Jurkat, Clone E6-1 (cell line): ENCODE measurements around the gene IGF1R.
"Not testable (repeated sequence)": the region's sequence is repeated elsewhere in the genome, so short reads cannot be mapped to it uniquely, and the experiment has no call there.

Source experiments
- DNase-seq: peaks from one replicate; pipeline ENCODE4 v3.0.0-alpha.2; 2011; ENCODE audit warnings: low read depth, low spot score
- H3K4me3 ChIP-seq: 2 replicates; pipeline ENCODE4 v1.5.1; 2011; ENCODE audit warnings: mild to moderate bottlenecking, low read length, control low read depth, moderate library complexity

IGF1R gene

DNA sequence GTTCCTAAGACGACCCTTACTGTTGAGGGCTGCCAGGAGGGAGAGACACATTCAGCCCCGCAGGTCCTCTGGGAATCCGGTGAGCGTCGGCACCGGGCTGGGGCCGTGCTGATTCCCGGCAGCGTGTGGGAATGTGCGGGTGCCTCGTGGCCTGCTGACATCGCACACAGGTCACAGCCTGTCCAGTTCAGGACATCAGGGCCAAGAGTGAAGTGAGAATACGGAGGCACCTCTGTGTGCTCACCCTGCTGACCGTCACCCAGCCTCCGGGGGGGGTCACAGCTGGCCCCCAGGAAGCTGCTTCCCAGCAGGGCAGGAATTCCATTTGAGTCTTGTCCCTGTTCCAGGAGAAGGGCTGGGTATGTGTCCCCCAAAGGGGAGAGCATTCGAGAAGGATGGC, 305.6 kb downstream of the IGF1R start:
- no peak for DNase-seq
- peak overlapping the region; percentile 57 for H3K4me3 ChIP-seq

DNA sequence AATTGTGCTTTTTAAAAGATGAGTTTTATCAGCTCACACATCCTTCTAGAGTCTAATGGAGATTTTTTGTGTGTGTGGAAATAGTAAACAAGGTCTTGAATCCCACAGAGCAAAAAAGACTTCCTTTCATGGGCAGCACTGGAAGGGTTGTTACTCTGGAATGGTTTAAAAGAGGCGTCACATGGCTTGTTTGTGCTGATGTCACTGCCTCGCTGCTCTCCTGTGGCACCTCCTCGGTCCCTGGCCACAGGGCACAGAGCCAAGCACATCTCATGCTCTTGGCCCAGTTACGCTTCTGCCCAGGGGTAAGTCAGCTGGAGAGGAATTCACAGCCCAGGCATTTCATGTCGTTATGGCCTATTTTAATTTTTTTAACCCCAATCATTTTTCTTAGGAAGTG, 306.1 kb downstream of the IGF1R start:
- peak overlapping the region; percentile 57 for H3K4me3 ChIP-seq
- DNase-seq, result peak; percentile 52

DNA sequence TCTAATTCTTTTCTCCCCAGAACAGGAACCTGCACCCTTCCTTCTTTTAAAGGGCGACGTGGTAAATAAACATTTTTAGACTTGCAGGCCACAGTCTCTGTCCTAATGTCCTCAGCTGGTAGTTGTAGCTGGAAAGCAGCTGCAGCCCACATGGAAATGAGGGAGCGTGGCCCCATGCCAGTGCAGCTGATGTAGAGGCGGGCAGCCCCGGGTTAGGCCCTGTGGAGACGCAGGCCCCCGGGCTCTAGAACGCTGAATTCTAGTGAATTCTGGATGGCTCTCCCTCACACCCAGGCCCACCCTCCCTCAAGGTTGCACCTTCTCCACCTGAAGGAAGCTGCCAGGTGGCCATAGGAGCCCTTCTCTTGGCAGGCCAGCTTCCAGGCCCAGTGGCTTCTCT, 307.0 kb downstream of the IGF1R start:
- no peak overlapping the region for H3K4me3 ChIP-seq
- DNase-seq, result no peak

DNA sequence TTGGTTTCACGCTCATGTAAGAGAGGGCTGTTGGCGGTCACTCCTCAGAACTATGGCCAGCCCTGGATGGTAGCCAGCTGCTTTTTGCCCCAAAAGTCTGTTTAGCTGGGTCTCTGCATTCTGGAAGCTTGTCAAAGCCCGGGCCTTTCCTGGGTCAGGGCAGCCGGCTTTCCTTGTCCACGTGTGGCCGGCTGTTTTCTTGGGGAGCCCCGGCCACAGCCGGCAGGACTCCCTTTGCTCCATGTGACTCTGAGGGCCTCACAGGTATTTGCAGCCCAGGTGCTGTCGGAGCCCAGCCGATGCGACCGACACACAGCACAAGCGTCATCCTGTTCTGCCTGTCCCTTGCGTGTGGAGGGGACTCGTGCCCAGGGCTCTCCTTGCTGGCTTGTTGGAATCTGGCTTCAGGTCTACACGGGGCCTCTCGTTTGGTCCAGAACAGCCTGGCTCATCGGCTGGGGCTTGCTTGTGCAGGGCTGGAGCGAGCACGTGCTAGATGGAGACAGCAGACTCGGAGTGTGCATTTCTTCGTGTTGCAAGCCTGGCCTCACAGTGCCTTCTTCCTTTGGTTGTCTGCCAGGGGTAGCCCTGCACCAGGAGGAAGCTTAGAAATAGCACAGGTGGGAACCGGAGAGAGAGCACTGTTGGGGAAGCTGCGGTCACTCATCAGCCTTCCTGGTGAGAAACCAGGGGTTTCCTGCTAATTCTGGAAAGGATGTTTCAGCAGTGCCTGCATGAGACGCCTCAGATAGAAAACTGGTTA, 307.8 kb downstream of the IGF1R start:
- DNase-seq, result peak; percentile 67
- no peak overlapping the region for H3K4me3 ChIP-seq

DNA sequence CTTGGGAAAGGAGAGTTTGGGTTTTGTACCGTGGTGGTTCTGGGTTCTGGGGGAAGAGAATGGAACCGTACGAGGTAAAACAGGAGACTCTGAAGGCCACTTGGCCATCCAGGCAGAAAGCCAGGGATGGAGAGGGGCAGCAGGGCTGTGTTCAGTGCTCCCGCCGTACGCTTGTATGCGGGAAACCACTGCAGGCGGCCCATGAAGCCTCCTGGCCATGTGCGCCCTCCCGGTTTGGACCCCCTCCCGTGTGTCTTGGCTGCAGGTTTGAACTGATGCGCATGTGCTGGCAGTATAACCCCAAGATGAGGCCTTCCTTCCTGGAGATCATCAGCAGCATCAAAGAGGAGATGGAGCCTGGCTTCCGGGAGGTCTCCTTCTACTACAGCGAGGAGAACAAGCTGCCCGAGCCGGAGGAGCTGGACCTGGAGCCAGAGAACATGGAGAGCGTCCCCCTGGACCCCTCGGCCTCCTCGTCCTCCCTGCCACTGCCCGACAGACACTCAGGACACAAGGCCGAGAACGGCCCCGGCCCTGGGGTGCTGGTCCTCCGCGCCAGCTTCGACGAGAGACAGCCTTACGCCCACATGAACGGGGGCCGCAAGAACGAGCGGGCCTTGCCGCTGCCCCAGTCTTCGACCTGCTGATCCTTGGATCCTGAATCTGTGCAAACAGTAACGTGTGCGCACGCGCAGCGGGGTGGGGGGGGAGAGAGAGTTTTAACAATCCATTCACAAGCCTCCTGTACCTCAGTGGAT, 308.6 kb downstream of the IGF1R start:
- no peak overlapping the region for H3K4me3 ChIP-seq
- DNase-seq, result no peak

DNA sequence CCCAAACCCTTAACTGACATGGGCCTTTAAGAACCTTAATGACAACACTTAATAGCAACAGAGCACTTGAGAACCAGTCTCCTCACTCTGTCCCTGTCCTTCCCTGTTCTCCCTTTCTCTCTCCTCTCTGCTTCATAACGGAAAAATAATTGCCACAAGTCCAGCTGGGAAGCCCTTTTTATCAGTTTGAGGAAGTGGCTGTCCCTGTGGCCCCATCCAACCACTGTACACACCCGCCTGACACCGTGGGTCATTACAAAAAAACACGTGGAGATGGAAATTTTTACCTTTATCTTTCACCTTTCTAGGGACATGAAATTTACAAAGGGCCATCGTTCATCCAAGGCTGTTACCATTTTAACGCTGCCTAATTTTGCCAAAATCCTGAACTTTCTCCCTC, 309.3 kb downstream of the IGF1R start:
- H3K4me3 ChIP-seq, result no peak overlapping the region
- DNase-seq, result no peak

DNA sequence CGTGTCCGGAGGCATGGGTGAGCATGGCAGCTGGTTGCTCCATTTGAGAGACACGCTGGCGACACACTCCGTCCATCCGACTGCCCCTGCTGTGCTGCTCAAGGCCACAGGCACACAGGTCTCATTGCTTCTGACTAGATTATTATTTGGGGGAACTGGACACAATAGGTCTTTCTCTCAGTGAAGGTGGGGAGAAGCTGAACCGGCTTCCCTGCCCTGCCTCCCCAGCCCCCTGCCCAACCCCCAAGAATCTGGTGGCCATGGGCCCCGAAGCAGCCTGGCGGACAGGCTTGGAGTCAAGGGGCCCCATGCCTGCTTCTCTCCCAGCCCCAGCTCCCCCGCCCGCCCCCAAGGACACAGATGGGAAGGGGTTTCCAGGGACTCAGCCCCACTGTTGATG, 309.7 kb downstream of the IGF1R start:
- no peak for DNase-seq
- H3K4me3 ChIP-seq, result no peak overlapping the region

DNA sequence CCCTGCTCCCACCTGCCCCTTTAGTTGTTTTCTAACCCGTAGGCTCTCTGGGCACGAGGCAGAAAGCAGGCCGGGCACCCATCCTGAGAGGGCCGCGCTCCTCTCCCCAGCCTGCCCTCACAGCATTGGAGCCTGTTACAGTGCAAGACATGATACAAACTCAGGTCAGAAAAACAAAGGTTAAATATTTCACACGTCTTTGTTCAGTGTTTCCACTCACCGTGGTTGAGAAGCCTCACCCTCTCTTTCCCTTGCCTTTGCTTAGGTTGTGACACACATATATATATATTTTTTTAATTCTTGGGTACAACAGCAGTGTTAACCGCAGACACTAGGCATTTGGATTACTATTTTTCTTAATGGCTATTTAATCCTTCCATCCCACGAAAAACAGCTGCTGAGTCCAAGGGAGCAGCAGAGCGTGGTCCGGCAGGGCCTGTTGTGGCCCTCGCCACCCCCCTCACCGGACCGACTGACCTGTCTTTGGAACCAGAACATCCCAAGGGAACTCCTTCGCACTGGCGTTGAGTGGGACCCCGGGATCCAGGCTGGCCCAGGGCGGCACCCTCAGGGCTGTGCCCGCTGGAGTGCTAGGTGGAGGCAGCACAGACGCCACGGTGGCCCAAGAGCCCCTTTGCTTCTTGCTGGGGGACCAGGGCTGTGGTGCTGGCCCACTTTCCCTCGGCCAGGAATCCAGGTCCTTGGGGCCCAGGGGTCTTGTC, 310.7 kb downstream of the IGF1R start:
- DNase-seq, result no peak
- H3K4me3 ChIP-seq, result no peak overlapping the region

DNA sequence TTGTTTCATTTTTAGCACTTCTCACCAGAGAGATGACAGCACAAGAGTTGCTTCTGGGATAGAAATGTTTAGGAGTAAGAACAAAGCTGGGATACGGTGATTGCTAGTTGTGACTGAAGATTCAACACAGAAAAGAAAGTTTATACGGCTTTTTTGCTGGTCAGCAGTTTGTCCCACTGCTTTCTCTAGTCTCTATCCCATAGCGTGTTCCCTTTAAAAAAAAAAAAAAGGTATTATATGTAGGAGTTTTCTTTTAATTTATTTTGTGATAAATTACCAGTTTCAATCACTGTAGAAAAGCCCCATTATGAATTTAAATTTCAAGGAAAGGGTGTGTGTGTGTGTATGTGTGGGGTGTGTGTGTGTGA, 311.3 kb downstream of the IGF1R start:
- H3K4me3 ChIP-seq, result no peak overlapping the region
- DNase-seq, result no peak

DNA sequence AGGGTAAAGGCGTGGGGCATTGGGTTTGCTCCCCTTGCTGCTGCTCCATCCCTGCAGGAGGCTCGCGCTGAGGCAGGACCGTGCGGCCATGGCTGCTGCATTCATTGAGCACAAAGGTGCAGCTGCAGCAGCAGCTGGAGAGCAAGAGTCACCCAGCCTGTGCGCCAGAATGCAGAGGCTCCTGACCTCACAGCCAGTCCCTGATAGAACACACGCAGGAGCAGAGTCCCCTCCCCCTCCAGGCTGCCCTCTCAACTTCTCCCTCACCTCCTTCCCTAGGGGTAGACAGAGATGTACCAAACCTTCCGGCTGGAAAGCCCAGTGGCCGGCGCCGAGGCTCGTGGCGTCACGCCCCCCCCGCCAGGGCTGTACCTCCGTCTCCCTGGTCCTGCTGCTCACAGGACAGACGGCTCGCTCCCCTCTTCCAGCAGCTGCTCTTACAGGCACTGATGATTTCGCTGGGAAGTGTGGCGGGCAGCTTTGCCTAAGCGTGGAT, 312.3 kb downstream of the IGF1R start:
- H3K4me3 ChIP-seq, result no peak overlapping the region
- DNase-seq, result no peak

DNA sequence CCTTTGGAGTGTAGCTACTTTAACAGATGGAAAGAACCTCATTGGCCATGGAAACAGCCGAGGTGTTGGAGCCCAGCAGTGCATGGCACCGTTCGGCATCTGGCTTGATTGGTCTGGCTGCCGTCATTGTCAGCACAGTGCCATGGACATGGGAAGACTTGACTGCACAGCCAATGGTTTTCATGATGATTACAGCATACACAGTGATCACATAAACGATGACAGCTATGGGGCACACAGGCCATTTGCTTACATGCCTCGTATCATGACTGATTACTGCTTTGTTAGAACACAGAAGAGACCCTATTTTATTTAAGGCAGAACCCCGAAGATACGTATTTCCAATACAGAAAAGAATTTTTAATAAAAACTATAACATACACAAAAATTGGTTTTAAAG, 315.1 kb downstream of the IGF1R start:
- no peak overlapping the region for H3K4me3 ChIP-seq
- no peak for DNase-seq

DNA sequence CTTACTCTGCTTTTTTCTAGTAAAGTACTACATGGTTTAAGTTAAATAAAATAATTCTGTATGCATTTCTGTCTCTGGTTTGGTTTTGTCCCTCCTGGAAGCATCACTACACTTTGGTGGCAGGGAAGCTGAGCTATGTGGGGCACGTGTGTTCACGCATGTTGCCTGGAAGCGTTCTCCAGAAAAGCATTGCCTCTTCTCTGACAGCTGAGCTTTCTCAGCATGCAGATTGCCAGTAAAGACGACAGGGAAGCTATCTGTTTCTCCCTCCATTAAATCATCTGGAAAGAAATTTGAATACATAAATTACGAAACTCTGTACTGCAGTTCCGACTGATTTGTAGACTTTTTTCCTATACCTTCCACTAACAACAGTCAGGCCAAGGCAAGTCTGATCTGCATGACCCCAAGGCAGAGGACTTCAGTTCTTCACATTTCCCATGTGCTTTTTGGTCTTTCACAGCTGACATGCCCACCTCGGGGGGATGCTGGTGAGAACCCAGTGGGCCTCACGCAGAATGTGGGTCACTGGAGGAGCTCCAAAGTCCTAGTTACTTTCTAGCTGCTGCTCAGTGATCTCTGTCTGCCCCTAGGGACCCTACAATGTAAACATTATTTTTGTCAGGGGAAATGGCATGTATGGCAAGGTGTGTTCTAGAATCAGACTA, 316.3 kb downstream of the IGF1R start:
- no peak overlapping the region for H3K4me3 ChIP-seq

DNA sequence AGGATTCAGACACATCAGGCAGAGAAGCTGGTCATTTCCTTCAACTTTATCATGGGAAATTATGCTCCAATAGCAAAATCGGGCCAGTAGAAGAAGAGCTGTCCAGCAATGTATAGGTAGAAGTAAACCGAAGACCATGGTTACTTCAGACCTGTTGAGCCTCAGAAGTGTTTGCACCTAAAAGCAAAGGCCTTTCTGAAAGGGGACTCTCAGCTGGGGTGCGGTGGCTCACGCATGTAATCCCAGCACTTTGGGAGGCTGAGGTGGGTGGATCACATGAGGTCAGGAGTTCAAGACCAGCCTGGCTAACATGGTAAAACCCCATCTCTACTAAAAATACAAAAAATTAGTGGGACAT, 316.8 kb downstream of the IGF1R start:
- not testable (repeated sequence) for DNase-seq, H3K4me3 ChIP-seq

More for the DNA sequence above, 316.3 kb downstream of the IGF1R start:
- no peak for DNase-seq

DNA sequence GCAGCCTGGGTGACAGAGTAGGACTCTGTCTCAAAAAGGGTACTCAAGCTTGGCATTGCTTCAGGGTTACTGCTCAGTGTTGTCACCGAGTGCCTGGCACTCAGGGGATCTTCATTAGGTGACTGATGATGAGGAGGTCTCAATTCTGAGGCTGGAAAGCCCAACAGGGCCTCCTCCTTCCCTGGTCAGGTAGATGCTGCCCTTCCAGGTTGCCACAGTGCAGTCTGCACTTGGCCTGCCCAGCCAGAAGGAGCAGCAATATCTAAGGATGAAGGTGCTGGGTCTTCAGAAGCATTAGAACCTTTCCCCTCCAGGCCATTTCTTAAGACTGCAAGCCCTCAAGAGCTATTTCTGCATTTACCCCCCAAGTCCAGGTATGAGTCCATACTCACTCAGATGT, 317.3 kb downstream of the IGF1R start:
- DNase-seq, result no peak

DNA sequence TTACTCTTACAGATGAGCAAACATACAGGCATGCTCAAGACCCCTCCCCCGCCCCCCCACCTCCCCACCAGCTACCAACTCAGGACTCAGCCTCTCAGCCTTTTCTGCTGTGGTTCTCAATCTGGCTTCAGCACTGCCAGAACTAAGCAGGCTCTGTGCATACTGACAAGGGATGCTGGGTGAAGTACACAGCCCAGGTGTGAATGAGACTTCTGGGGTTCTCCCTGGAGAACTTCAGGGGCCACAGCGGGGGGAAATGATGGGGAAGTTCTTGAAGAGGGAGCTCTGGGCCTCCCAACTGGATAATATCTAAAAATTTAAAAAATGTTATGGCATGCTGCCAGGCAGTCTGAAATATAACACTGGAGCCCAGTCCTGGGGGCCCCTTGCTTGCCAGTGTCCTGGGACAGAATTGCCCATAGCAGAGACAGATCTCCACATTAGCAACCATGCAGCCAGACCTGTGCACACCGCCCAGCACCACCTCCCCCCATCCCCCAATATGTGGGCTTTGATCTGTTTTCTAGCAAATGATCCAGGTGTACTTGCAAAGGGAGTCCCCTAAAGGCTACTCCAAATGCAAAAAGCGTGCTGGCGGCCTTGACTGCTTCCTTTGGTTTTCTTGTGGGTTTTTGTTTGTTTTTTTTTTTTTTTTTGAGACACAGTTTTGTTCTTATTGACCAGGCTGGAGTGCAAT, 317.9 kb downstream of the IGF1R start:
- no peak for DNase-seq
- H3K4me3 ChIP-seq, result no peak overlapping the region

More for the DNA sequence above, 317.3 kb downstream of the IGF1R start:
- no peak overlapping the region for H3K4me3 ChIP-seq

DNA sequence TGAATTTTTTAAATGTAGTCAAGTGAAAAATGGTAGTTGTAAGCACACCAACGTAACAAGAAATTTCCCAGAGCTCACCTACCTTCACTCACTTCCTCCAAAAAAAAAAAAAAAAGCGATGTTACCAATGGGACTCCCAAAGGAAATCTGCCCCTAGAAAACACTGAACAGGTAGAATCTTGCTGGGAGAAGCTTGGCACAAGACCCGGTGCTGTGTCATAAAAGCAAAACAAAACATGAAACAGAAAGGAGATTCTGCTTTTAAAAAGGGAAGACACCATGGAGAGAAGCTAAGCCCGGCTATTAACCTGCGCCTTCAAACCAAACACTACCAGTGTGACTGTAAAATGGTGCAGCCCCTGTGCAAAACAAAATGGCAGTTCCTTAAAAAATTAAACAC, 318.8 kb downstream of the IGF1R start:
- no peak for DNase-seq
- no peak overlapping the region for H3K4me3 ChIP-seq

DNA sequence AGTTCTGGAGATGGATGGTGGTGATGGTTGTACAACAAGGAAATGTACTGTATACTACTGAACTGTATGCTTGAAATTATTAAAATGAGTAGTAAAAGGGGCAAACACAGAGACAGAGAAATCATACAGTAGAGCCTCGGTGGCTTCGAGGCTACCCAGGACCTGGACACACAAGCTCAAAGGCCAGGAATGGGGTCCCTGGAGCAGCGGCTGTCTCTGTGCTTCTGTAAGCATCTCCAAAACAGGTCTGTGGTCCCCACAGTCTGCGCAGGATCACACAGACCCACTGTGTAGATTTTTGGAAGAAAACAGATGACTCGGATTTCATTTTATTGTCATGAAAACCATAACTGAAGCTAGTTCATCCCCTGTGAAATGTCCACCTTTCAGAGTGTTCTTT, 319.6 kb downstream of the IGF1R start:
- no peak for DNase-seq
- no peak overlapping the region for H3K4me3 ChIP-seq

DNA sequence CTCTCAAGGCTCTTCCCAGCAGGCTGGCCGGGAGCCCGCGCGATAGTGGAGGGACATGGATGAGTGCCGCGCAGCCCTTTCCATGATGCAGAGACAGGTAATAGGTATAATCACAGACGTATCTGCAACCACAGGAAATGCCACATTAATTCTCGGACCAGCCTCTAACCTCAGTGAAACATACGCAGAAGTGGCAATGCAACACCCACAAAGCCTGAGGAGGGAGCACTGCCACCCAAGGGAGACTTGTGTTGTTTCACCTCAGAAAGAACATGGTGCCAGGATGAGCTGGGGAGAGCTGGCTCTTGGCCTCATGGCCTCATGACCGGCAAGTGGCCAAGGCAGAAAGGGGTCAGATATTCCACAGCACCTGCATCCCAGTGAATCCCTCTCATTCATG, 320.2 kb downstream of the IGF1R start:
- DNase-seq, result no peak
- no peak overlapping the region for H3K4me3 ChIP-seq

DNA sequence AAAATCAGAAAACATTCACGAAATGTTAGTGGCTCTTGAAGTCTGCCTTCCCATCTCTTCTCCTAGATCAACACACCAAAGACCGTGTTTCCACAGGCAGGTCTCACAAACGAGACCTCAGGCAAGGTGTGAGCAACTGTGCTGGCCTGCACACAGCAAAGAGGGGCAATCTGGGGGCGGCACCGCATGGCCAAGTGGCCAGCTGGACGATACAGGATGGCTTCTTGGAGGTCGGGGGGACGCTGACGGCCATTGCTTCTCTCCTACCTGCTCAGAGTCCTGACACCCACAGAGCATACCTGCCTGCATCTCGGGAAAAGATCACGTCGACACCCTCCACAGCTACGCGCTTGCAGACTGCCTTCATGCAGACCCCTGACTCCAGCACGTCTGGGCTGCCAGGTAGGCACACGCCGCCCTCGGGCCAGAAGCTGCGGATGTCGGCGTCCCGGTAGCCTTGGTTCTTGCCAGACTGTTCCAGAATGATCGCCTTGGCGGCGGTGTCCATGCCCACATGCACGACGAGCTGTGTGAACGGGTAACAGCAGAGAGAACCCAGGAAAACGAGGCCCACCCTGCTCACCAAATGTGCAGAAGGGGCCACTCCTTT, 320.9 kb downstream of the IGF1R start:
- DNase-seq, result no peak
- no peak overlapping the region for H3K4me3 ChIP-seq
